IPS-11a (cell line): ENCODE data around the gene ALPK3.
"Not testable (repeated sequence)": the region's sequence is repeated elsewhere in the genome, so short reads cannot be mapped to it uniquely, and the experiment has no call there.

Source experiments
- H3K4me3 ChIP-seq: one replicate; pipeline ENCODE4 v1.5.1; 2013; ENCODE audit warnings: low read depth, low read length, control low read depth

ALPK3 gene

GRCh38 chr15:84869510-84869909 lies 52.4 kb downstream of the ALPK3 start:
- H3K4me3 ChIP-seq, result no peak overlapping the region

GRCh38 chr15:84871428-84871985 lies 54.4 kb downstream of the ALPK3 start:
- H3K4me3 ChIP-seq, result no peak overlapping the region

GRCh38 chr15:84872009-84872910 lies 55.1 kb downstream of the ALPK3 start:
- no peak overlapping the region for H3K4me3 ChIP-seq

- H3K4me3 ChIP-seq, result no peak overlapping the region
Observed at GRCh38 chr15:84873997-84874396, 56.8 kb downstream of the ALPK3 start.

- no peak overlapping the region for H3K4me3 ChIP-seq
Observed at GRCh38 chr15:84874981-84875699, 58.0 kb downstream of the ALPK3 start.

GRCh38 chr15:84876269-84876668 lies 59.1 kb downstream of the ALPK3 start:
- H3K4me3 ChIP-seq, result no peak overlapping the region

- not testable (repeated sequence) for H3K4me3 ChIP-seq
Observed at GRCh38 chr15:84877701-84878100, 60.5 kb downstream of the ALPK3 start.

- H3K4me3 ChIP-seq, result no peak overlapping the region
Observed at GRCh38 chr15:84878504-84878903, 61.3 kb downstream of the ALPK3 start.

- no peak overlapping the region for H3K4me3 ChIP-seq
Observed at GRCh38 chr15:84879088-84879780, 62.1 kb downstream of the ALPK3 start.

- no peak overlapping the region for H3K4me3 ChIP-seq
Observed at GRCh38 chr15:84880007-84880406, 62.9 kb downstream of the ALPK3 start.

GRCh38 chr15:84880822-84881519 lies 63.8 kb downstream of the ALPK3 start:
- H3K4me3 ChIP-seq, result no peak overlapping the region

- H3K4me3 ChIP-seq, result no peak overlapping the region
Observed at GRCh38 chr15:84881520-84881830, 64.3 kb downstream of the ALPK3 start.

GRCh38 chr15:84883466-84883865 lies 66.3 kb downstream of the ALPK3 start:
- no peak overlapping the region for H3K4me3 ChIP-seq

GRCh38 chr15:84883916-84884781 lies 67.0 kb downstream of the ALPK3 start, which contains the start of gene SLC28A1:
Gene SLC28A1 (plus strand): TSS chr15:84884662. CDS start chr15:84887761, 3,099 bp downstream.
- H3K4me3 ChIP-seq, result no peak within 1 kb of the TSS

- H3K4me3 ChIP-seq, result no peak overlapping the region
Observed at GRCh38 chr15:84885801-84886200, 68.6 kb downstream of the ALPK3 start.

GRCh38 chr15:84886211-84886983 lies 69.2 kb downstream of the ALPK3 start:
- H3K4me3 ChIP-seq, result no peak overlapping the region

- H3K4me3 ChIP-seq, result no peak overlapping the region
Observed at GRCh38 chr15:84886984-84887299, 69.8 kb downstream of the ALPK3 start.

GRCh38 chr15:84887938-84888337 lies 70.8 kb downstream of the ALPK3 start:
- no peak overlapping the region for H3K4me3 ChIP-seq

GRCh38 chr15:84888639-84889038 lies 71.5 kb downstream of the ALPK3 start:
- no peak overlapping the region for H3K4me3 ChIP-seq
